ENCODE results near the gene ATG7.

Gene ATG7

GRCh38 chr3:11543141-11543947, 271.1 kb downstream of the ATG7 start:
- peak overlapping the region; percentile 29; the same call in 1 of the 2 replicates for H3K27ac ChIP-seq
- TF ChIP-seq CTCF (conservative IDR thresholded peaks at IDR 0.05): no peak

DNA sequence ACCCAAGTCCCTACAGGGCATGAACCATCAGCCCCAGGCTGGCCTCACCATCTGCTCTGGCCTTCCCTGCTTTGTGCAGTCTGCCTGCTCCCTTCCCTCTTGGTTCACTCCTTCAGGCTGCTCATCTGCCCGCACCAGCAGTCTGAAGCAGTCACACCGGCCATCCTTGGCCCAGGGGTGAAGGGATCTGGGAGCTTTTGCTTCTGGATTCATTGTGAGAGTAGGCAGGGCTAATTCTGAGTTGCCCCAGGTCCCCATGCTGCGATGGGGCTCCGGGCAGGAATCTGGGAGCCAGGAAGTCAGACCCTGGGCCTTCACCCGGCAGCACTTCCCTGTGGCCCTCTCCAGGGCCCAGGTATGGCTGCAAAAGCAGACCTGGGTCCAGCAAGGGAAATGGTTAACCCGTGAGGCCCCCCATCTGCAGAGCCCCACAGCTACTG, 271.8 kb downstream of the ATG7 start:
- no peak for TF ChIP-seq CTCF (conservative IDR thresholded peaks at IDR 0.05)
- H3K27ac ChIP-seq: peak overlapping the region; percentile 35; the same call in 1 of the 2 replicates

DNA sequence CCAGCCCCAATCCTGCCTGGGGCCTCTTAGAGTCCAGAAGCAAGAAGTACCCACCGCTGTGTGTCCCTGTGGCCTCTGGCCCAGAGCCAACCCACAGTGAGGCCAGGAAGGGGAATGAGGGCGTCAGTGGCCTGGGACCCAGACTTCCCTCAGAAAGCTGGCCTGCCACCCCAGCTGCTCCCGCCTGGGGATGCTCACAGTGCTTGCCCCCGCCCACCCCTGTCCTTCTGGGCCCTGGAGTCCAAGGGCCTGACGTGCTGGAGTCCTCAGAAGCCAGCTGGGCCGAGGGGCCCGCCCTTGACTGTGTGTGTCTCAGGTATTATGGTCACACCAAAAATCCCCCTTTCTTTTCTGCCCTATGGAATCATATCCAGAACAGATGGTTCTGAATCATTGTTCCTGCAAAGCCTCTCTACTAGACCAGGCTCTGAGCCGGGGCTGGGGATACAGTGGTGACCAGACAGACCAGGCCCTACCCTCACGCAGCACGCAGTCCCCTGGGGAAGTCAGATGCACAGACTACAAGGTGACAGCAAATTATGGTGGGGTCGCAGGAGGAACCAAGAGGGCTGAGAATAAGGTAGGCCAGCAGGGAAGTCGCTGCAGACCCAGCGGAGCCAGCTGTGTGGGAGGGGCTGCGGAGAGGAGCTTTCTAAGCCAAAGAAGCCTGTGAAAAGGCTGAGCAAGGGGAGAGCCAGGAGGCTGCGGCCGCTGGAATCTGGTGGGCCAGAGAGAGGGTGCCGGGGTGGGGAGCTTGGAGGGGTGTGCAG, 272.4 kb downstream of the ATG7 start:
- H3K27ac ChIP-seq: peak overlapping the region; percentile 35; the same call in 1 of the 2 replicates
- no peak for TF ChIP-seq CTCF (conservative IDR thresholded peaks at IDR 0.05)

DNA sequence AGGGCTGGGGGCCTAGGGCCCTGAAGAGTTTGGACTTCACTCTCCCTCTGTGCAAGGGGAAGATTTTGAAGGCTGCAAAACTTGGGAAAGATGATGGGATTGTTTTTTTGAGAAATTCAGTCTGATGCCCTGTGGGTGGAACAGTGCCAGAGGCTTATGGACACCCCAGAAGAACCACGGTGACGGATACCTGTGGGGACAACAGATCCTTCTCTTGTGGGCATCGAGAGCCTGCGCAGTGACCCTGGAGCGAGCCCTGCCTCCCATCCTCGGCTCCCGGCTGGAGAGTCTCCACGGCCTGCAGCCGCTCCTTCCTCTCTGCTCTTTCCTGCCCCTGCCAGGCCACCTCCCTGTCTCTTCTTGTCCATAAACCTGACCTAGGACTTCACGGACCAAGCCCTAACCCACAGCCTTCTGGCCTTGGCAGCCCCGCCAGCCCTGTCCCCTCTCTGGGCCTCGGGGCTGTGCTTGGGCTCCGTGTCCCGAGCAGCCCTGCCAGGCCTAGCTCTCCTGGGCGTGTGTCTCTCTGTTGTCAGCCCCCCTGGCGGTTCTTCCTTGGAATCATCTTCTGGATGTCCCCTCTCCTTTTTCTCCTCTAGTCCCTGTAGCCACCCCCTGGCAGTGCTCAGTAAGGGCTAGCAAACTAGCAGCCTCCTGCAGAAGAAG, 273.1 kb downstream of the ATG7 start:
- H3K27ac ChIP-seq: peak overlapping the region; percentile 35; the same call in 1 of the 2 replicates
- no peak for TF ChIP-seq CTCF (conservative IDR thresholded peaks at IDR 0.05)

DNA sequence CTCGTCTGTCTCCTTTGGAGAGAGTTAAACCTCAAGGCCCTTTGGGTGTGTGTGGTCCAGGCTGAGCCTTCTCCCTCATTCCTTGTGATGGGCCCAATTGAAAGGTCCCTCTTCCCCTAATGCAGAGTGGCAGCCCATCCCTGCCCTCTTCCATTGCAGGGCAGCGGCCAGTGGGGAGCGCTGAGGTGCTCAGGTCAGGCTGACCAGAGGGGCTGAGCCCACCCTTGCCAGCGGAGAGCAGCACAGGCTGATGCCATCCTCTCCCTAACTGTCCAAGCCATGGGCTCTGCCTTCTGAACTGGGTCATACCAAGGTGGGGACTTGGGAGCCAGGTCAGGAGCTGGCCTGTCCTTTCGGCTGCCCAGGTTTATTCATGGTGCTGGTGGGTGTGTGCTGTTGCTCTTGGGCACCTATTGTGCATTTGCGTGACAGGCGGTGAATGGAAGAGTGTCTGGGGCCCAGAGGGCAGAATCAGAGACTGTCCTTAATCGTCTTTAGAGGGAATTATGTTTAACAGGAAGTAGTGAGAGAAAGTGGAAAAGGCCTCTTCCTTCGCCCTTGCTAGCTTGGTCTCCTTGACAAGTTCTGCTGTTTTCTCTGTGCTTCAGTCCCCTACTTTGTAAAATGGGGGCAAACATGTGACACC, 274.6 kb downstream of the ATG7 start:
- H3K27ac ChIP-seq: no peak overlapping the region
- TF ChIP-seq CTCF (conservative IDR thresholded peaks at IDR 0.05): no peak

GRCh38 chr3:11547498-11547897, 275.3 kb downstream of the ATG7 start:
- no peak overlapping the region for H3K27ac ChIP-seq
- TF ChIP-seq CTCF (conservative IDR thresholded peaks at IDR 0.05): no peak

All from VCaP (cell line).